ENCODE data around the gene LGR5. TPM values are rescaled to one million over a fixed set of nuclear protein-coding genes. Genes with fewer than 3 reads are reported as not detected.

LGR5 gene
- total RNA-seq, 1 experiment from 2014 or later, result 0.04 TPM

DNA sequence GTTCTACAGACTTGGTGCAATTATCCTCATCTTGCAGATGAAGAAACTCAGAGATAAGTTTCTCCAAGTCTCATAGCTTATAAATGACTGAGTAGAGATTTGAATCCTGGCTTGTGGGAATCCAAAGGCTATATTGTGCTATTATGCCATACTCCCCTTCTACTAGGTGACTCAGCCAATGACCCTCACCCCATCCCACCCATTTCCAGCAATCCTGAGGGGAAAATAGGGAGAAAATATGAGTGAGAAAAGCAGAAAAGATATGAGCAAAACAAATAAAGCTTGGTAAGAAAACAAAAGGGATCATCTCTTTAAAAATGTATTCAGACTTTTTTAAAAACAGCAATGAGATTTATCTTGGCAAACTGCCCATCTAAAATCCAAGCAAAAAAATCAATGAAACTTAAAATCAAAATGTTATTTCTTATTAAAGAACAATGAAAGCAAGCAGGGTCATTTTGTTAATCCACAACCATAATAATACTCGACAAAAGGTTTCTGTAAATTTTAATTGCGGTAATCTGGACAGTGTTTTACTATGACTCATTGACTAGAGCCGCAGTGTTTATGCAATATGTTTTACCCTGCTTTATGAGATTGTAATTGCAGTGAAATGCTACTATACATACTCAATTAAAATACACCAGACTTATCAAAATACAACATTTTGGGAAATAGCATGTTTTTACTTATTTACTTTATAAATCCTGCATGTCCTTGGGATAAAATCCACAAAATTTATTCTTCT is 13.1 kb upstream of the LGR5 start:
- Histone ChIP-seq H3K4me2 (ENCODE audit: low read length) (peak overlapping the region; percentile 11; the same call in 1 of the 2 replicates), H3K4me1 (ENCODE audit: insufficient read depth, low read length) (peaks cover 10% of the 10 kb centered on the region; the same call in 1 of the 2 replicates), H3K27ac (ENCODE audit: low read length) (no peak overlapping the region), H3K36me3 (ENCODE audit: low read depth, low read length) (no peaks in the 10 kb centered on the region), H3K9me3 (ENCODE audit: low read length) (no peaks in the 10 kb centered on the region), H3F3A (ENCODE audit: low read length, unreplicated experiment) (no peaks in the 10 kb centered on the region), H3K79me2 (ENCODE audit: low read length) (no peaks in the 10 kb centered on the region), H4K20me1 (ENCODE audit: low read length) (no peaks in the 10 kb centered on the region), H3K9ac (ENCODE audit: low read length) (no peak overlapping the region), H2AFZ (ENCODE audit: low read length) (no peak overlapping the region), H3K9me2 (replicated peaks; ENCODE audit: low read length) (no peaks in the 10 kb centered on the region), H3K4me3 (ENCODE audit: low read length) (no peak overlapping the region), H3K27me3 (ENCODE audit: low read length) (peaks cover 4% of the 10 kb centered on the region; the same call in 1 of the 2 replicates)
- TF ChIP-seq EZH2 (IDR thresholded peaks at IDR 0.05; ENCODE audit: low read length, unreplicated experiment) (no peak), EZH2phosphoT487 (IDR thresholded peaks at IDR 0.05; ENCODE audit: borderline replicate concordance, low read length) (no peak)
- TF ChIP-seq, protein P1, sequence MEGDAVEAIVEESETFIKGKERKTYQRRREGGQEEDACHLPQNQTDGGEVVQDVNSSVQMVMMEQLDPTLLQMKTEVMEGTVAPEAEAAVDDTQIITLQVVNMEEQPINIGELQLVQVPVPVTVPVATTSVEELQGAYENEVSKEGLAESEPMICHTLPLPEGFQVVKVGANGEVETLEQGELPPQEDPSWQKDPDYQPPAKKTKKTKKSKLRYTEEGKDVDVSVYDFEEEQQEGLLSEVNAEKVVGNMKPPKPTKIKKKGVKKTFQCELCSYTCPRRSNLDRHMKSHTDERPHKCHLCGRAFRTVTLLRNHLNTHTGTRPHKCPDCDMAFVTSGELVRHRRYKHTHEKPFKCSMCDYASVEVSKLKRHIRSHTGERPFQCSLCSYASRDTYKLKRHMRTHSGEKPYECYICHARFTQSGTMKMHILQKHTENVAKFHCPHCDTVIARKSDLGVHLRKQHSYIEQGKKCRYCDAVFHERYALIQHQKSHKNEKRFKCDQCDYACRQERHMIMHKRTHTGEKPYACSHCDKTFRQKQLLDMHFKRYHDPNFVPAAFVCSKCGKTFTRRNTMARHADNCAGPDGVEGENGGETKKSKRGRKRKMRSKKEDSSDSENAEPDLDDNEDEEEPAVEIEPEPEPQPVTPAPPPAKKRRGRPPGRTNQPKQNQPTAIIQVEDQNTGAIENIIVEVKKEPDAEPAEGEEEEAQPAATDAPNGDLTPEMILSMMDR (conservative IDR thresholded peaks at IDR 0.05; ENCODE audit: low read depth, low read length), result no peak
- intact Hi-C loops (cut with micrococcal nuclease), result no loop called here
- ChIA-PET CTCF (no interaction called here), POLR2A (ENCODE audit: unreplicated experiment) (no interaction called here)
- BruUV-seq (replicated peaks), result no TSS peak
- DNase-seq (peak; percentile 50), ATAC-seq (peak; percentile 74)

DNA sequence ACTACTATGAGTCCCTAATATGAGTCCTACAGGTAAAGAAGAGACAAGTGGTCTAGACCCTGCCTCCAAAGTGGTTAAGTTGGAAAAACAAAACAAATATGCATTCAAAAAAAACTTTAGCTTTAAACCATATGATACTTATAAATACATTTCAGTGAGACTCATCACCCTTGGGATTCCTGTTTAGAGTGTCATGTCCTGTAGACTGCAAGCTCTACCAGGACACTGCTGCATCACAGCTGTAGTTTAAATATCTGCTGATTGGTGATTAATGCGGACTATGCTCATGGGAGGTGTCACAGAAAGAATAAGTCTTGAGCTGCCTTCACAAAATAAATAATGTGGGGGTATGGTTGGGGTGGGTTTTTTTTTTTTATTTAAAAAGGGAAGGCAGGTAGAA is 8.8 kb upstream of the LGR5 start:
- no peak overlapping the region for H3K4me3 ChIP-seq (ENCODE audit: low read length)
- no peaks in the 10 kb centered on the region for H3K79me2 ChIP-seq (ENCODE audit: low read length)
- H3K9me3 ChIP-seq (ENCODE audit: low read length), result no peaks in the 10 kb centered on the region
- TF ChIP-seq EZH2 (IDR thresholded peaks at IDR 0.05; ENCODE audit: low read length, unreplicated experiment), result no peak
- TF ChIP-seq, protein P1 (conservative IDR thresholded peaks at IDR 0.05; ENCODE audit: low read depth, low read length), result no peak
- no peak for TF ChIP-seq EZH2phosphoT487 (IDR thresholded peaks at IDR 0.05; ENCODE audit: borderline replicate concordance, low read length)
- no peak overlapping the region for H3K27ac ChIP-seq (ENCODE audit: low read length)
- no peaks in the 10 kb centered on the region for H4K20me1 ChIP-seq (ENCODE audit: low read length)
- H3K27me3 ChIP-seq (ENCODE audit: low read length), result no peaks in the 10 kb centered on the region
- ChIA-PET POLR2A (ENCODE audit: unreplicated experiment) (no interaction called here), CTCF (no interaction called here)
- H3K9me2 ChIP-seq (replicated peaks; ENCODE audit: low read length), result no peaks in the 10 kb centered on the region
- H3K36me3 ChIP-seq (ENCODE audit: low read depth, low read length), result no peaks in the 10 kb centered on the region
- no peak overlapping the region for H3K9ac ChIP-seq (ENCODE audit: low read length)
- no peaks in the 10 kb centered on the region for H3F3A ChIP-seq (ENCODE audit: low read length, unreplicated experiment)
- BruUV-seq (replicated peaks), result no TSS peak
- DNase-seq (peak; percentile 27), ATAC-seq (no peak)
- no peak overlapping the region for H3K4me2 ChIP-seq (ENCODE audit: low read length)
- no peak overlapping the region for H2AFZ ChIP-seq (ENCODE audit: low read length)
- intact Hi-C loops (cut with micrococcal nuclease), result no loop called here
- peaks cover 20% of the 10 kb centered on the region; the same call in 1 of the 2 replicates for H3K4me1 ChIP-seq (ENCODE audit: insufficient read depth, low read length)

DNA sequence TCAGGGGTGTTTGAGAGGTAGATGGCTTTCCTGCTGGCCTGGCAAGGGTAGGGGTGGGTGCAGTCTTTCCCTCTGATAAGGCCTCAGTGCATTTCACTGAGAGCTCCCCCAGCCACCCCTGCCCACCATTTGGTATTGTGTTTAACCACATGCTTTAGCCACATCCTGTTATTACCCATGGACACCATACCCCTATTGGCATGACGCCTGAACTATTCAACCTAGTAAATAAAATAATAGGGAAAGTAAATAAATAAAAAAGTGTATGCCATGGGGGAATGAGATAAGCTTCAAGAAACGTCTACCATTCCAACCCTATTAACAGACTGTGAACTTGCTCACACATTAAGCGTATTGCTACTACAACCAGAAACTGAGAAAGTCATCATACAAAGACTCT is 7.6 kb upstream of the LGR5 start:
- H3K27ac ChIP-seq (ENCODE audit: low read length), result no peak overlapping the region
- ATAC-seq, result peak; percentile 27; the same call in 1 of the 2 replicates
- H3K79me2 ChIP-seq (ENCODE audit: low read length), result no peaks in the 10 kb centered on the region
- no peaks in the 10 kb centered on the region for H3K36me3 ChIP-seq (ENCODE audit: low read depth, low read length)
- no peaks in the 10 kb centered on the region for H3K9me2 ChIP-seq (replicated peaks; ENCODE audit: low read length)
- H3K9ac ChIP-seq (ENCODE audit: low read length), result no peak overlapping the region
- no peak overlapping the region for H3K4me3 ChIP-seq (ENCODE audit: low read length)
- TF ChIP-seq, protein P1 (conservative IDR thresholded peaks at IDR 0.05; ENCODE audit: low read depth, low read length), result no peak
- TF ChIP-seq EZH2phosphoT487 (IDR thresholded peaks at IDR 0.05; ENCODE audit: borderline replicate concordance, low read length), result no peak
- no peak overlapping the region for H2AFZ ChIP-seq (ENCODE audit: low read length)
- 0 out of 2 replicates have a peak, but pooled peaks cover 2% of the 10 kb centered on the region for H3K9me3 ChIP-seq (ENCODE audit: low read length)
- no TSS peak for BruUV-seq (replicated peaks)
- peak; percentile 54 for DNase-seq
- no peaks in the 10 kb centered on the region for H4K20me1 ChIP-seq (ENCODE audit: low read length)
- POLR2A ChIA-PET (ENCODE audit: unreplicated experiment), result no interaction called here
- intact Hi-C loops (cut with micrococcal nuclease), result no loop called here
- CTCF ChIA-PET, result no interaction called here
- no peaks in the 10 kb centered on the region for H3F3A ChIP-seq (ENCODE audit: low read length, unreplicated experiment)
- H3K4me1 ChIP-seq (ENCODE audit: insufficient read depth, low read length), result peaks cover 12% of the 10 kb centered on the region; the same call in 1 of the 2 replicates
- H3K4me2 ChIP-seq (ENCODE audit: low read length), result no peak overlapping the region
- no peaks in the 10 kb centered on the region for H3K27me3 ChIP-seq (ENCODE audit: low read length)

All from PC-3 (cell line).